ENCODE measurements around the gene DNASE1L1. TPM values are rescaled to one million over a fixed set of nuclear protein-coding genes. Genes with fewer than 3 reads are reported as not detected.

DNASE1L1 gene
- total RNA-seq, 2 donors from 2014 or later, result 36.8 to 70.7 TPM

DNA sequence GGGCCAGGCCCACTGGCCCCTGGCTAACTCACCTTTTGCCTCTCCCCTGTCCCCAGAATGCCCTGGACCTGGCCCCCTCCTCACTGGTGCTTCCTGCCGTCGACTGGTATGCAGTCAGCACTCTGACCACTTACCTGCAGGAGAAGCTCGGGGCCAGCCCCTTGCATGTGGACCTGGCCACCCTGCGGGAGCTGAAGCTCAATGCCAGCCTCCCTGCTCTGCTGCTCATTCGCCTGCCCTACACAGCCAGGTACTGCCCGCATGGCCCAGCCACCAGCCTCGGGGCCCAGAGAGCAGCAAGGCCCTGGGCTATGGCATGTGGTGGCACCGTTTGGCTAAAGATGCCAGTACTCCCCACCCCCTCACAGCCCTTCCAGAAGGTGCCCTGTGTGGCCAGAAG is 23.2 kb upstream of the DNASE1L1 start:
- no peak for DNase-seq (ENCODE audit: low spot score)
- TF ChIP-seq POLR2AphosphoS5 (IDR thresholded peaks at IDR 0.05) (no peak), POLR2A (IDR thresholded peaks at IDR 0.05) (no peak)
- TF ChIP-seq, protein P1, sequence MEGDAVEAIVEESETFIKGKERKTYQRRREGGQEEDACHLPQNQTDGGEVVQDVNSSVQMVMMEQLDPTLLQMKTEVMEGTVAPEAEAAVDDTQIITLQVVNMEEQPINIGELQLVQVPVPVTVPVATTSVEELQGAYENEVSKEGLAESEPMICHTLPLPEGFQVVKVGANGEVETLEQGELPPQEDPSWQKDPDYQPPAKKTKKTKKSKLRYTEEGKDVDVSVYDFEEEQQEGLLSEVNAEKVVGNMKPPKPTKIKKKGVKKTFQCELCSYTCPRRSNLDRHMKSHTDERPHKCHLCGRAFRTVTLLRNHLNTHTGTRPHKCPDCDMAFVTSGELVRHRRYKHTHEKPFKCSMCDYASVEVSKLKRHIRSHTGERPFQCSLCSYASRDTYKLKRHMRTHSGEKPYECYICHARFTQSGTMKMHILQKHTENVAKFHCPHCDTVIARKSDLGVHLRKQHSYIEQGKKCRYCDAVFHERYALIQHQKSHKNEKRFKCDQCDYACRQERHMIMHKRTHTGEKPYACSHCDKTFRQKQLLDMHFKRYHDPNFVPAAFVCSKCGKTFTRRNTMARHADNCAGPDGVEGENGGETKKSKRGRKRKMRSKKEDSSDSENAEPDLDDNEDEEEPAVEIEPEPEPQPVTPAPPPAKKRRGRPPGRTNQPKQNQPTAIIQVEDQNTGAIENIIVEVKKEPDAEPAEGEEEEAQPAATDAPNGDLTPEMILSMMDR (IDR thresholded peaks at IDR 0.05), result no peak
- WGBS, result 92% methylated on average over 4 of the region's 8 CpGs
- Histone ChIP-seq H3K4me3 (no peak overlapping the region), H3K4me1 (replicated peaks) (no peaks in the 10 kb centered on the region), H3K36me3 (no peaks in the 10 kb centered on the region), H3K27ac (no peak overlapping the region), H3K9me3 (no peaks in the 10 kb centered on the region), H3K27me3 (replicated peaks; ENCODE audit: insufficient read depth) (no peaks in the 10 kb centered on the region)
- intact Hi-C loops (cut with DNase I), result no loop called here

DNA sequence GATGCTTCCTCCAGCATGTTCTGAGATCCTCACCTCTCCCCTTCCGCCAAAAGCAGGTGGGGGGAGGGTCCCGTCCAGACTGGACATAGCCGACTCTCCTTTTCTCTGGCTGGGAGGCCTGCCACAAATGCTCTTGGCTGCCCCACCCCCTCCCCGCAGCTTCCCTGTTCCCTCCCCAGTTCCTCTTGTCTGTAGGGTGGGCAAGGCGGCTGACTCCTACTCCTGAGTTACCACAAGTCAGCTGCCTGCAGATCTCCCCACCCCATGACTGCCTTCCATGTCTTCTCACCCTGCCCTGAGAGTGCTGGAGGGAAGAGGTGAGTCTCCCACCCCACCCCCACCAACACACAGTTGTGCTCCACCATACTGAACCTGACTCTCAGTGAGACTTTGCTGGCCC is 22.3 kb upstream of the DNASE1L1 start:
- Histone ChIP-seq H3K27ac (peak overlapping the region; percentile 31 to 39), H3K27me3 (replicated peaks; ENCODE audit: insufficient read depth) (no peaks in the 10 kb centered on the region), H3K4me3 (no peak overlapping the region), H3K9me3 (no peaks in the 10 kb centered on the region), H3K36me3 (no peaks in the 10 kb centered on the region), H3K4me1 (replicated peaks) (no peaks in the 10 kb centered on the region)
- TF ChIP-seq POLR2AphosphoS5 (IDR thresholded peaks at IDR 0.05), result no peak
- TF ChIP-seq, protein P1 (IDR thresholded peaks at IDR 0.05), result no peak
- TF ChIP-seq POLR2A (IDR thresholded peaks at IDR 0.05), result no peak
- intact Hi-C loops (cut with DNase I), result no loop called here
- DNase-seq (ENCODE audit: low spot score), result no peak
- WGBS, result 76% methylated on average over 3 of the region's 5 CpGs

DNA sequence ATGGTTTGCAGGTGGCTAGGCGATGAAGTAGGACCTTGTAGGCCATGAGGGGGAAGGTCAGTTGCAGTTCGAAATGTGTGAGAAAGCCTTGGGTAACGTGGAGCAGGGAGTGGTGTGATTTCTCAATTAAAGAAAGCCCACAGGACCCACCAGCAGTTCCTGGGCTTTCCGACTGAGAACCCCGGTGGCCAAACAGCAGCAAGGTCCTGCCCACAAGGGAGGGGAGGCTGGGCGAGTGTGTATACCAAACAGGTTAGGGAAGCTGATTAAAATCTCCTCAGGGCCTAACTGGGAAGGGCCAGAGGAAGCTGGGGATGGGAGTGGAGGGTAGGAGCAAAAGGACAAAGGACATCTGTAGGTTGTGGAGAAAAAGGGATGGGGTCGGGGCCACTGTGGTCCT is 21.9 kb upstream of the DNASE1L1 start:
- intact Hi-C loops (cut with DNase I), result no loop called here
- no peak for TF ChIP-seq POLR2A (IDR thresholded peaks at IDR 0.05)
- Histone ChIP-seq H3K36me3 (no peaks in the 10 kb centered on the region), H3K4me3 (no peak overlapping the region), H3K9me3 (no peaks in the 10 kb centered on the region), H3K27ac (peak overlapping the region; percentile 31 to 39), H3K27me3 (replicated peaks; ENCODE audit: insufficient read depth) (no peaks in the 10 kb centered on the region), H3K4me1 (replicated peaks) (no peaks in the 10 kb centered on the region)
- DNase-seq (ENCODE audit: low spot score), result peak; percentile 24
- 54% methylated on average over 7 of the region's 7 CpGs for WGBS

DNA sequence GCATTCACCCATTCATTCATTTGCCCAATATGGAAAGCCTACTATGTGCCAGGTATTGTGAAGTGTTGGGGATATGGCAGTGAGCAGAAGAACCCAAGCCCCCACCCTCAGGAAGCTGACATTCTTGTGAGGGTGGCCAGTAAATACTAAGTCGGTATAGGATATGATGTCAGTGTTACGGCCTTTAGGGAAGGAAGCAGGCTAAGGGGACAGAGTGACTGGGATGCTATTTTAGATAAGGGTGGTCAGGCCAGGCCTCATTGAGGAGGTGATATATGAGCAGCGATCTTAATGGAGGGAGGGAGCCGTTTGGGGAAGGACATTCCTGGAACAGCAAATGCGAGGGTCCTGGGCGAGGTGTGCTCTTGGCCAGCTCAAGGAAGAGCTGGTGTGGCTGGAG is 21.4 kb upstream of the DNASE1L1 start:
- H3K27ac ChIP-seq, result peak overlapping the region; percentile 31 to 39
- no peak for DNase-seq (ENCODE audit: low spot score)
- H3K36me3 ChIP-seq, result no peaks in the 10 kb centered on the region
- H3K27me3 ChIP-seq (replicated peaks; ENCODE audit: insufficient read depth), result no peaks in the 10 kb centered on the region
- no peaks in the 10 kb centered on the region for H3K9me3 ChIP-seq
- intact Hi-C loops (cut with DNase I), result no loop called here
- no peak overlapping the region for H3K4me3 ChIP-seq
- no peaks in the 10 kb centered on the region for H3K4me1 ChIP-seq (replicated peaks)
- WGBS, result 42% methylated on average over 6 of the region's 6 CpGs
- TF ChIP-seq, protein P1 (IDR thresholded peaks at IDR 0.05), result no peak
- TF ChIP-seq POLR2A (IDR thresholded peaks at IDR 0.05) (no peak), POLR2AphosphoS5 (IDR thresholded peaks at IDR 0.05) (no peak)

DNA sequence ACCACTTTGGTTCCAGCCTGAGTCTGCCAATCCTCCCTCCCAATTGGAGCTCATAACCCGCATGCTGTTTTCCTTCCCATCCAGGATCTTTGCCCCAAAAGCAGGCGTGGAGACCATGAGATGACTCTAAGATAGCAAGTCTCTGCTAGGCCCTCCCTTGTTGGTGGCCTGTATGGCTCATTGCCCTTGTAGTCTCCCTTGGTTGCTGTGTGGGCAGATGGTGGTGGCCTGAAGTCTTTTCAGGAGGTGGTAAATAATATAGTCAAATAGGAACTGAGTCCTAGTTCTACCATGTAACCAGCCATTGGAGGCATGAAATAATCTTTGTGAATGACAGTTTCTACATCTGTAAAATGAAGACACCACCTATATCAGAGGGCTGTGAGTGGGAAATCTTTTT is 20.7 kb upstream of the DNASE1L1 start:
- 86% methylated on average over 2 of the region's 2 CpGs for WGBS
- peak overlapping the region in 1 of 2 donors; percentile 60 for H3K4me3 ChIP-seq

More for the DNA sequence above, 20.7 kb upstream of the DNASE1L1 start:
- Histone ChIP-seq H3K27ac (no peak overlapping the region), H3K36me3 (no peaks in the 10 kb centered on the region), H3K27me3 (replicated peaks; ENCODE audit: insufficient read depth) (no peaks in the 10 kb centered on the region), H3K9me3 (no peaks in the 10 kb centered on the region), H3K4me1 (replicated peaks) (no peaks in the 10 kb centered on the region)
- intact Hi-C loops (cut with DNase I), result no loop called here
- no peak for DNase-seq (ENCODE audit: low spot score)
- TF ChIP-seq, protein P1 (IDR thresholded peaks at IDR 0.05), result no peak
- TF ChIP-seq POLR2AphosphoS5 (IDR thresholded peaks at IDR 0.05), result no peak
- no peak for TF ChIP-seq POLR2A (IDR thresholded peaks at IDR 0.05)

All from prostate gland (tissue), 2 donors.